WTC11 (cell line): ENCODE results near the gene ZNF439. TPM values are rescaled to one million over a fixed set of nuclear protein-coding genes. Genes with fewer than 3 reads are reported as not detected.
A peak's percentile ranks its signal among the peaks of the same experiment; 100 is the strongest.

ENCODE experiments used
- ATAC-seq: fragments of 200-7000 bp; cut with Tn5 transposase; 2 replicates; pipeline ENCODE4 v1.10.0; 2021; ENCODE audit warnings: mild to moderate bottlenecking, moderate library complexity
- CTCF ChIA-PET: fragments of 300-600 bp; sonication (Branson Sonifier 250); formaldehyde crosslinking; loops from one replicate; lab custom pipeline; 2021; ENCODE audit warnings: antibody characterized with exemption; lab: Charles Lee
- POLR2A ChIA-PET: fragments of 350-600 bp; sonication (Branson Sonifier 250); formaldehyde crosslinking; loops from one replicate; lab custom pipeline; 2021; ENCODE audit warnings: antibody characterized with exemption; lab: Charles Lee
- DNase-seq: peaks from one replicate; pipeline ENCODE4 v3.0.0; 2021; ENCODE audit warnings: low spot score
- H3K27ac Mint-ChIP-seq: 2 replicates; pipeline ENCODE4 v1.8.0; 2021; ENCODE audit warnings: mixed read lengths
- H3K27me3 Mint-ChIP-seq: 2 replicates; pipeline ENCODE4 v1.8.0; 2021; ENCODE audit warnings: low read depth, mild to moderate bottlenecking, moderate library complexity, mixed read lengths
- H3K36me3 Mint-ChIP-seq: 2 replicates; pipeline ENCODE4 v1.8.0; 2021; ENCODE audit warnings: mixed read lengths
- H3K4me1 Mint-ChIP-seq: 2 replicates; pipeline ENCODE4 v1.8.0; 2022; ENCODE audit warnings: mixed read lengths
- H3K4me3 Mint-ChIP-seq: 2 replicates; pipeline ENCODE4 v1.8.0; 2021; ENCODE audit warnings: mild to moderate bottlenecking, moderate library complexity, mixed read lengths
- H3K9me3 Mint-ChIP-seq: 2 replicates; pipeline ENCODE4 v1.8.0; 2021; ENCODE audit warnings: mixed read lengths
- CREM ChIP-seq: sonication (generic); formaldehyde crosslinking; IDR thresholded peaks from 2 replicates; pipeline ENCODE4 v1.8.1; 2022; ENCODE audit warnings: mild to moderate bottlenecking, missing genetic modification reagents, moderate library complexity
- ELF4 ChIP-seq: sonication (generic); formaldehyde crosslinking; IDR thresholded peaks from 2 replicates; pipeline ENCODE4 v1.8.1; 2022; ENCODE audit warnings: low read depth, mild to moderate bottlenecking, moderate library complexity, missing genetic modification reagents
- EMX1 ChIP-seq: fragments of 250-450 bp; sonication (Bioruptor Pico); IDR thresholded peaks from 2 replicates; pipeline ENCODE4 v1.8.0; 2021; ENCODE audit warnings: mild to moderate bottlenecking
- GABPB1 ChIP-seq: sonication (generic); formaldehyde crosslinking; IDR thresholded peaks from 2 replicates; pipeline ENCODE4 v1.8.1; 2023; ENCODE audit warnings: mild to moderate bottlenecking, missing genetic modification reagents
- IRF2 ChIP-seq: sonication (generic); formaldehyde crosslinking; IDR thresholded peaks from 2 replicates; pipeline ENCODE4 v1.8.0; 2022; ENCODE audit warnings: low read depth, missing genetic modification reagents, borderline replicate concordance
- KAT7 ChIP-seq: sonication (generic); formaldehyde crosslinking; IDR thresholded peaks from 2 replicates; pipeline ENCODE4 v1.8.1; 2023; ENCODE audit warnings: missing genetic modification reagents, mild to moderate bottlenecking, borderline replicate concordance
- MXD4 ChIP-seq: fragments of 250-450 bp; sonication (Bioruptor Pico); IDR thresholded peaks from 2 replicates; pipeline ENCODE4 v1.8.0; 2021; ENCODE audit warnings: mild to moderate bottlenecking, moderate library complexity, borderline replicate concordance
- NFYB ChIP-seq: sonication (generic); formaldehyde crosslinking; conservative IDR thresholded peaks from 2 replicates; pipeline ENCODE4 v1.8.0; 2022; ENCODE audit warnings: low read depth, missing genetic modification reagents
- SP1 ChIP-seq: sonication (generic); formaldehyde crosslinking; conservative IDR thresholded peaks from 2 replicates; pipeline ENCODE4 v1.8.1; 2022; ENCODE audit warnings: missing genetic modification reagents
- TCF7 ChIP-seq: sonication (generic); formaldehyde crosslinking; IDR thresholded peaks from 2 replicates; pipeline ENCODE4 v1.8.0; 2022; ENCODE audit warnings: mild to moderate bottlenecking, low read depth, missing genetic modification reagents, moderate library complexity
- ZNF396 ChIP-seq: fragments of 250-450 bp; sonication (Bioruptor Pico); IDR thresholded peaks from 2 replicates; pipeline ENCODE4 v1.8.0; 2021; ENCODE audit warnings: mild to moderate bottlenecking, moderate library complexity, borderline replicate concordance
- ZNF423 ChIP-seq: fragments of 250-450 bp; sonication (Bioruptor Pico); IDR thresholded peaks from 2 replicates; pipeline ENCODE4 v2.1.2; 2022; ENCODE audit warnings: mild to moderate bottlenecking, moderate library complexity
- total RNA-seq: library from RNA; stranded (reverse); gene quantifications from 3 replicates; pipeline ENCODE4 v1.2.3, GENCODE V29; 2021
- TF ChIP-seq, protein P1 (sequence below): sonication (generic); formaldehyde crosslinking; IDR thresholded peaks from 2 replicates; pipeline ENCODE4 v1.8.1; 2022; ENCODE audit warnings: low read depth, mild to moderate bottlenecking, moderate library complexity, missing genetic modification reagents, borderline replicate concordance
- TF ChIP-seq, protein P2 (sequence below): sonication (generic); formaldehyde crosslinking; IDR thresholded peaks from 2 replicates; pipeline ENCODE4 v1.8.0; 2023; ENCODE audit warnings: missing genetic modification reagents, mild to moderate bottlenecking, borderline replicate concordance
- TF ChIP-seq, protein P3 (sequence below): sonication (generic); formaldehyde crosslinking; IDR thresholded peaks from 2 replicates; pipeline ENCODE4 v1.8.1; 2022; ENCODE audit warnings: low read depth, missing genetic modification reagents, borderline replicate concordance
- TF ChIP-seq, protein P4 (sequence below): sonication (generic); formaldehyde crosslinking; IDR thresholded peaks from 2 replicates; pipeline ENCODE4 v1.8.1; 2023; ENCODE audit warnings: mild to moderate bottlenecking, missing genetic modification reagents, moderate library complexity
- TF ChIP-seq, protein P5 (sequence below): fragments of 200-600 bp; IDR thresholded peaks from 2 replicates; pipeline ENCODE4 v1.8.0; 2022; ENCODE audit warnings: antibody characterized with exemption
- TF ChIP-seq, protein P6 (sequence below): sonication (generic); formaldehyde crosslinking; IDR thresholded peaks from 2 replicates; pipeline ENCODE4 v1.8.1; 2022; ENCODE audit warnings: mild to moderate bottlenecking, missing genetic modification reagents, moderate library complexity, borderline replicate concordance

Gene ZNF439
- total RNA-seq, 1 experiment from 2014 or later = 5.7 TPM

DNA sequence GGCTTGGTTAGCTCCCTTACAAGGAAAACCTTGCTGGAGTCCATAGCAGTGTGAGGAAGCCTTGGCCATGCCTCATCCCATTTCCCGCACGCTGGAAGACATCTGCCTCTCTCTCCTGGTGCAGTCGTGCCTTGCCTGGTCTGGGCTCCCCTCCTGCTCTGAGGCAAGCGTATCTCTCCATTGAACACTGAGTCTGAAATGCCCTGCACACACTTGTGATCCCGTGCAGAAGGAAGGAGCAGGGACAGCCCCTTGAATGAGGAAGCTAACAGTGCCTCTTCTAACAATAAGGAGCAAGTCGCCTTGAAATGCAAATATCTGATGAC is 34.9 kb upstream of the ZNF439 start:
- peaks cover 4% of the 10 kb centered on the region; the same call in 1 of the 2 replicates for H3K9me3 Mint-ChIP-seq
- peak overlapping the region; percentile 28; the same call in 1 of the 2 replicates for H3K27ac Mint-ChIP-seq
- CTCF ChIA-PET = interaction anchor here (1.0 to 6.6 kb wide), 4 partner anchors 15 to 154 kb away, joined by 4 to 100 read pairs (median 4); partner anchors contain the start of gene ZNF491
- DNase-seq = no peak
- peak; percentile 28 for ATAC-seq
- TF ChIP-seq KAT7 (0 out of 2 replicates have a peak, but pooled peaks have one; percentile 25), ELF4 (CRISPR knock-in tag) (no peak)
- H3K4me3 Mint-ChIP-seq = peak overlapping the region; percentile 90
- no peaks in the 10 kb centered on the region; the same call in 1 of the 2 replicates for H3K36me3 Mint-ChIP-seq
- POLR2A ChIA-PET = interaction anchor here (0.5 to 1.3 kb wide), 3 partner anchors 16 to 47 kb away, joined by 3 to 4 read pairs (median 4); no protein-coding TSS in a partner anchor
- H3K27me3 Mint-ChIP-seq = peaks cover 56% of the 10 kb centered on the region
- peaks cover 18% of the 10 kb centered on the region for H3K4me1 Mint-ChIP-seq

DNA sequence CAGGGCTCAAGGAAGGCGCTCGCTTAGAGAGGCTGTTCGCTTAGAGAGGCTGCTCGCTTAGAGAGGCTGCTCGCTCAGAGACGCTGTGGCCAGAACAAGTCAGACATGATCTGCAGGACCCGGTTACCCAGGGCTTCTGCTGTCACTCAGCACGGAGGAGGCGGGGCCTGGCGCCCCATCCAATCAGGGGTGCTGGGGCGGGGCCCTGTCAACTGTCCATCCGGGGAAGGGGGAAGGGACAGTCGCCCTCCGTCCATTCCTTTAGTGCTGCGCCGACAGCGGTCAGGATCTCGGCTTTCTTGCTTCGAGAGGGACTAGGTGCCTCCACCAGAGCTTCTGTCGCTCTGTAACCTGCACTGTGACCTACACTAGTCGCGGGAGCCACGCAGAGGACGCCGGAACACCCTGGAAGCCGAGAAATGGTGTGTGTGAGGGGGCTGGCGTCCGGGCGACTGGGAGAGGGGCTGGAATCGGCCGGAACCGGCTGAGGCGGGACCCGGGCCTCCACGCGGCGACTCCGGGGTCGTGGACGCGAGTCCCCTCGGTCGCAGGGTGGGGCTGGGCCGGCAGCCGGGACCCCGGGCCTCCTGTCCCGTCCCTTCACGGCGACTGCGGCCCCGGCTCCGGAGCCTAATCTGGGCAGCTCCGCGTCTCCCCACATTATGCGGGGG is 34.4 kb upstream of the ZNF439 start, which contains the start of gene ZNF440:
Gene ZNF440 (plus strand): TSS at position 245 of the 671 bp plus-strand sequence. CDS start 175 bp downstream, at position 420.
- Mint-ChIP-seq H3K9me3 (no peaks in the 10 kb centered on the region), H3K4me3 (peak within 1 kb of the TSS; percentile 90), H3K36me3 (no peaks in the 10 kb centered on the region), H3K27me3 (peaks cover 53% of the 10 kb centered on the region), H3K4me1 (peaks cover 18% of the 10 kb centered on the region), H3K27ac (peak within 1 kb of the TSS; percentile 72)
- peak; percentile 98 for ATAC-seq
- TF ChIP-seq ZNF396 (CRISPR knock-in tag) (no peak), GABPB1 (CRISPR knock-in tag) (0 out of 2 replicates have a peak, but pooled peaks have one; percentile 17), NFYB (CRISPR knock-in tag) (peak; percentile 83), MXD4 (no peak), CREM (0 out of 2 replicates have a peak, but pooled peaks have one; percentile 34), SP1 (CRISPR knock-in tag) (peak; percentile 78)
- TF ChIP-seq, protein P1, sequence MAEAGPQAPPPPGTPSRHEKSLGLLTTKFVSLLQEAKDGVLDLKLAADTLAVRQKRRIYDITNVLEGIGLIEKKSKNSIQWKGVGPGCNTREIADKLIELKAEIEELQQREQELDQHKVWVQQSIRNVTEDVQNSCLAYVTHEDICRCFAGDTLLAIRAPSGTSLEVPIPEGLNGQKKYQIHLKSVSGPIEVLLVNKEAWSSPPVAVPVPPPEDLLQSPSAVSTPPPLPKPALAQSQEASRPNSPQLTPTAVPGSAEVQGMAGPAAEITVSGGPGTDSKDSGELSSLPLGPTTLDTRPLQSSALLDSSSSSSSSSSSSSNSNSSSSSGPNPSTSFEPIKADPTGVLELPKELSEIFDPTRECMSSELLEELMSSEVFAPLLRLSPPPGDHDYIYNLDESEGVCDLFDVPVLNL (CRISPR knock-in tag) = no peak
- TF ChIP-seq, protein P2, sequence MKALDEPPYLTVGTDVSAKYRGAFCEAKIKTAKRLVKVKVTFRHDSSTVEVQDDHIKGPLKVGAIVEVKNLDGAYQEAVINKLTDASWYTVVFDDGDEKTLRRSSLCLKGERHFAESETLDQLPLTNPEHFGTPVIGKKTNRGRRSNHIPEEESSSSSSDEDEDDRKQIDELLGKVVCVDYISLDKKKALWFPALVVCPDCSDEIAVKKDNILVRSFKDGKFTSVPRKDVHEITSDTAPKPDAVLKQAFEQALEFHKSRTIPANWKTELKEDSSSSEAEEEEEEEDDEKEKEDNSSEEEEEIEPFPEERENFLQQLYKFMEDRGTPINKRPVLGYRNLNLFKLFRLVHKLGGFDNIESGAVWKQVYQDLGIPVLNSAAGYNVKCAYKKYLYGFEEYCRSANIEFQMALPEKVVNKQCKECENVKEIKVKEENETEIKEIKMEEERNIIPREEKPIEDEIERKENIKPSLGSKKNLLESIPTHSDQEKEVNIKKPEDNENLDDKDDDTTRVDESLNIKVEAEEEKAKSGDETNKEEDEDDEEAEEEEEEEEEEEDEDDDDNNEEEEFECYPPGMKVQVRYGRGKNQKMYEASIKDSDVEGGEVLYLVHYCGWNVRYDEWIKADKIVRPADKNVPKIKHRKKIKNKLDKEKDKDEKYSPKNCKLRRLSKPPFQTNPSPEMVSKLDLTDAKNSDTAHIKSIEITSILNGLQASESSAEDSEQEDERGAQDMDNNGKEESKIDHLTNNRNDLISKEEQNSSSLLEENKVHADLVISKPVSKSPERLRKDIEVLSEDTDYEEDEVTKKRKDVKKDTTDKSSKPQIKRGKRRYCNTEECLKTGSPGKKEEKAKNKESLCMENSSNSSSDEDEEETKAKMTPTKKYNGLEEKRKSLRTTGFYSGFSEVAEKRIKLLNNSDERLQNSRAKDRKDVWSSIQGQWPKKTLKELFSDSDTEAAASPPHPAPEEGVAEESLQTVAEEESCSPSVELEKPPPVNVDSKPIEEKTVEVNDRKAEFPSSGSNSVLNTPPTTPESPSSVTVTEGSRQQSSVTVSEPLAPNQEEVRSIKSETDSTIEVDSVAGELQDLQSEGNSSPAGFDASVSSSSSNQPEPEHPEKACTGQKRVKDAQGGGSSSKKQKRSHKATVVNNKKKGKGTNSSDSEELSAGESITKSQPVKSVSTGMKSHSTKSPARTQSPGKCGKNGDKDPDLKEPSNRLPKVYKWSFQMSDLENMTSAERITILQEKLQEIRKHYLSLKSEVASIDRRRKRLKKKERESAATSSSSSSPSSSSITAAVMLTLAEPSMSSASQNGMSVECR (CRISPR knock-in tag) = peak; percentile 74; the same call in 1 of the 2 replicates
- ChIA-PET CTCF (interaction anchor here (0.6 to 6.6 kb wide), 7 partner anchors 16 to 173 kb away, joined by 3 to 100 read pairs (median 4); partner anchors contain the start of gene ZNF491), POLR2A (interaction anchor here (0.5 to 1.3 kb wide), 3 partner anchors 16 to 47 kb away, joined by 3 to 4 read pairs (median 4); no protein-coding TSS in a partner anchor)
- peak; percentile 98 for DNase-seq

DNA sequence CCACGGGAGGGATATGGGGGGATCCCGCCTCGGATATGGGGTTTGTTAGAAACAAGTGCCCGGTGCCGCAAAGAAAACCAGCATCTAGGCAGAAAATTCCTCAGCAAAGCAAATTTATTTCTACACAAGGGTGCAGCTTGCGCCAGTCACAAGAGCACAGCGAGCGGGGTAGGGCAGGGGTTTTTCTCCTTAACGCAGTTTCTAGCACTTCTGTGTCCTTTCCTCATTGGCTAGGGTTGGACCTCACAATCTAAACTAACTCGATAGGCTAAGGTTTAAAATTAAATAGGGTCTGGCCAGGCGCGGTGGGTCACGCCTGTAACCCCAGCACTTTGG is 33.9 kb upstream of the ZNF439 start:
- DNase-seq = no peak
- Mint-ChIP-seq H3K9me3 (no peaks in the 10 kb centered on the region), H3K4me1 (peaks cover 18% of the 10 kb centered on the region)

More for the DNA sequence above, 33.9 kb upstream of the ZNF439 start:
- H3K4me3 Mint-ChIP-seq = peak overlapping the region; percentile 90
- TF ChIP-seq IRF2 = no peak
- no peak for TF ChIP-seq MXD4
- no peak for TF ChIP-seq EMX1
- TF ChIP-seq NFYB (CRISPR knock-in tag) = no peak
- TF ChIP-seq TCF7 (CRISPR knock-in tag) = no peak
- TF ChIP-seq, protein P3, sequence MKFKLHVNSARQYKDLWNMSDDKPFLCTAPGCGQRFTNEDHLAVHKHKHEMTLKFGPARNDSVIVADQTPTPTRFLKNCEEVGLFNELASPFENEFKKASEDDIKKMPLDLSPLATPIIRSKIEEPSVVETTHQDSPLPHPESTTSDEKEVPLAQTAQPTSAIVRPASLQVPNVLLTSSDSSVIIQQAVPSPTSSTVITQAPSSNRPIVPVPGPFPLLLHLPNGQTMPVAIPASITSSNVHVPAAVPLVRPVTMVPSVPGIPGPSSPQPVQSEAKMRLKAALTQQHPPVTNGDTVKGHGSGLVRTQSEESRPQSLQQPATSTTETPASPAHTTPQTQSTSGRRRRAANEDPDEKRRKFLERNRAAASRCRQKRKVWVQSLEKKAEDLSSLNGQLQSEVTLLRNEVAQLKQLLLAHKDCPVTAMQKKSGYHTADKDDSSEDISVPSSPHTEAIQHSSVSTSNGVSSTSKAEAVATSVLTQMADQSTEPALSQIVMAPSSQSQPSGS (CRISPR knock-in tag) = no peak
- TF ChIP-seq, protein P4, sequence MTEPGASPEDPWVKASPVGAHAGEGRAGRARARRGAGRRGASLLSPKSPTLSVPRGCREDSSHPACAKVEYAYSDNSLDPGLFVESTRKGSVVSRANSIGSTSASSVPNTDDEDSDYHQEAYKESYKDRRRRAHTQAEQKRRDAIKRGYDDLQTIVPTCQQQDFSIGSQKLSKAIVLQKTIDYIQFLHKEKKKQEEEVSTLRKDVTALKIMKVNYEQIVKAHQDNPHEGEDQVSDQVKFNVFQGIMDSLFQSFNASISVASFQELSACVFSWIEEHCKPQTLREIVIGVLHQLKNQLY = no peak
- TF ChIP-seq, protein P5, sequence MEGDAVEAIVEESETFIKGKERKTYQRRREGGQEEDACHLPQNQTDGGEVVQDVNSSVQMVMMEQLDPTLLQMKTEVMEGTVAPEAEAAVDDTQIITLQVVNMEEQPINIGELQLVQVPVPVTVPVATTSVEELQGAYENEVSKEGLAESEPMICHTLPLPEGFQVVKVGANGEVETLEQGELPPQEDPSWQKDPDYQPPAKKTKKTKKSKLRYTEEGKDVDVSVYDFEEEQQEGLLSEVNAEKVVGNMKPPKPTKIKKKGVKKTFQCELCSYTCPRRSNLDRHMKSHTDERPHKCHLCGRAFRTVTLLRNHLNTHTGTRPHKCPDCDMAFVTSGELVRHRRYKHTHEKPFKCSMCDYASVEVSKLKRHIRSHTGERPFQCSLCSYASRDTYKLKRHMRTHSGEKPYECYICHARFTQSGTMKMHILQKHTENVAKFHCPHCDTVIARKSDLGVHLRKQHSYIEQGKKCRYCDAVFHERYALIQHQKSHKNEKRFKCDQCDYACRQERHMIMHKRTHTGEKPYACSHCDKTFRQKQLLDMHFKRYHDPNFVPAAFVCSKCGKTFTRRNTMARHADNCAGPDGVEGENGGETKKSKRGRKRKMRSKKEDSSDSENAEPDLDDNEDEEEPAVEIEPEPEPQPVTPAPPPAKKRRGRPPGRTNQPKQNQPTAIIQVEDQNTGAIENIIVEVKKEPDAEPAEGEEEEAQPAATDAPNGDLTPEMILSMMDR = no peak
- no peak for TF ChIP-seq ZNF396 (CRISPR knock-in tag)
- TF ChIP-seq, protein P6, sequence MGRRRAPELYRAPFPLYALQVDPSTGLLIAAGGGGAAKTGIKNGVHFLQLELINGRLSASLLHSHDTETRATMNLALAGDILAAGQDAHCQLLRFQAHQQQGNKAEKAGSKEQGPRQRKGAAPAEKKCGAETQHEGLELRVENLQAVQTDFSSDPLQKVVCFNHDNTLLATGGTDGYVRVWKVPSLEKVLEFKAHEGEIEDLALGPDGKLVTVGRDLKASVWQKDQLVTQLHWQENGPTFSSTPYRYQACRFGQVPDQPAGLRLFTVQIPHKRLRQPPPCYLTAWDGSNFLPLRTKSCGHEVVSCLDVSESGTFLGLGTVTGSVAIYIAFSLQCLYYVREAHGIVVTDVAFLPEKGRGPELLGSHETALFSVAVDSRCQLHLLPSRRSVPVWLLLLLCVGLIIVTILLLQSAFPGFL (CRISPR knock-in tag) = no peak
- TF ChIP-seq ZNF423 (CRISPR knock-in tag) = no peak
- ATAC-seq = peak; percentile 17
- no peaks in the 10 kb centered on the region for H3K36me3 Mint-ChIP-seq
- peaks cover 52% of the 10 kb centered on the region for H3K27me3 Mint-ChIP-seq
- ChIA-PET CTCF (interaction anchor here (0.6 to 6.6 kb wide), 5 partner anchors 16 to 173 kb away, joined by 3 to 100 read pairs (median 3); partner anchors contain the start of gene ZNF491), POLR2A (interaction anchor here (1.0 to 1.3 kb wide), 2 partner anchors 17 to 26 kb away, joined by 3 to 4 read pairs; no protein-coding TSS in a partner anchor)
- H3K27ac Mint-ChIP-seq = no peak overlapping the region
